HG03097 (cell line): ENCODE data around the gene PRDM5.

ENCODE experiments used
- ATAC-seq: cut with Tn5 transposase; IDR thresholded peaks from one replicate; pipeline ENCODE4 v1.9.1; 2021; ENCODE audit not compliant: unreplicated experiment, low FRiP score

Gene PRDM5

GRCh38 chr4:120826853-120827252 is 95.7 kb downstream of the PRDM5 start:
- ATAC-seq = no peak

DNA sequence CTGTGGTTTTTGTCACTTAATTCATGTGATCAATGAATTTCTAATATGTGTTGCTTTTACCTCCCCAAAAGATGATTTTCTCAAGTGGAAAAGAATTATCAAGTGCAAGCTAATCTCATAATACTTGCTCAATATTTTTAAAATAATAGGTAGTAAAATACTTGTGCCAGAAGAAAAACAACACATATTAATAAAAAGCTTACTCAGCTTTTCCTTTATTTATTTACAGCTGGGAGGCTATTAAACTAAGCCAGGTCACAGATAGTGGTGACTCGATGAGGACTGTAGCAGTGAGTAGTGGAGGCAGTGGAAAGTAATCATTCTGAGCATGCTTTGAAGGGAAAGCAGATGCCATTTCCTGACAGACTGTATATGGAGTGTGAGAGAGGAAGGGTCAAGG is 96.1 kb downstream of the PRDM5 start:
- no peak for ATAC-seq

GRCh38 chr4:120824946-120825345 is 97.6 kb downstream of the PRDM5 start:
- ATAC-seq = no peak

- ATAC-seq = no peak
Measured at GRCh38 chr4:120821977-120822376, 100.5 kb downstream of the PRDM5 start.

DNA sequence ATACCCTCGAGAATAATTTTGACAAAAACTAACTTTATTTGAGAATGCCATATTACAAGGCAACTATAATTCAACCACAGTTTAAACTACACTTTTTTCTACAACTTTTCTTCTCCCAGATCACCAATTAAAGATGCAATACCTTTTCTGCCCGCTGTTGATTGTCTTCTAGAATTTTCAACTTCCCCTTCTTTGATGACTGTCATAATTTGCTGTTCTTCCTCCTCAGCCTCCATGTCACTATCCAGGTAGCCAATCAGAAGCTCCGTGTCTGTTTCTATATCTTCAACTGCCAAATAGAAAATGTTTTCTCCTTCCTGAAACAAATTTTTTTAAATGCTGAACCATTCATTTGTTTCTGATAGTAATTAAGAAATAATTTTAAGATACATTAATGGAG is 101.5 kb downstream of the PRDM5 start:
- ATAC-seq = no peak

DNA sequence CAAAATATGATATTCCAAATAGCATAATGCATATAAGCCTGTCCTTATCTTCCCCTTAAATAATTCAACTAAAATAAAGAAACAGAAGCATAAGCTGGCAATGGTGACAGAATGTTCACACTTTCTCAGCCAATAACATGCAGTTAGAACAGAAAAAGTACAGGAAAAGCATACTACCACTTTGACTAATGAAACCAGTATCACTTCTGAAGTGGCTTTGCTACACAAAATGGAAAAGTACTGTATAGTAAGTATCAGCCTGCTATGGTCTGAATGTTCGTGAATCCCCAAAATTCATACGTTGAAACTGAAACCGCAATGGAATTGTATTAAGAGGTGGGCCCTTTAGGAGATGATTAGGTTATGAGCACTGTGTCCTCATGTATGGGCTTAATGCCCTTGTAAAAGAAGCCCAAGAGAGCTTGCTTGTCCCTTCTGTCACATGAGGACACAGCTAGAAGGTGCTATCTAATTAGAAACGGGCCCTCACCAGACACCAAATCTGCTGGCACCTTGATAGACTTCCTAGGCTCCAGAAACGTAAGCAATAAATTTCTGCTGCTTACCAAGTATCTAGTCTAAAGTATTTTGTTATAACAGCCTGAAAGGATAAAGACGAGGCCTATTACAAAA is 102.6 kb downstream of the PRDM5 start:
- no peak for ATAC-seq

GRCh38 chr4:120816296-120816965 is 106.1 kb downstream of the PRDM5 start:
- ATAC-seq = no peak

DNA sequence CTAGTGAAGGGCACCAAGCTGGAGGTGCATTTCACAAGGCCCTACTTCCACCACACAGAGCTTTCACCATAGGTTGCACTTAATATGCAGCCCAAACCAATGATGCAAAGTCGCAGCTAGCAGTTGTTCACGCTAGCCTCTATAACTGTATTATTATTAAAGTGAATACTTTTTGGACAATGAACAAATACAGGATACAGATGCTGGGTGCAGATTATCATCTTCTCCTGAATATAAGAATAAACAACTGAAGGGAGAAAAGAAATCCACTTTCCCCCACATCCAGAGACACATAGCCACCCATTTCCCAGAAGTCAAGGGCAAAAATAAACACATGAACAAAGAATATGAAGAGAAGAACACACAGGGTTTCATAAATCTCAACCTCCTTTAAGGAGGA is 107.2 kb downstream of the PRDM5 start:
- no peak for ATAC-seq

DNA sequence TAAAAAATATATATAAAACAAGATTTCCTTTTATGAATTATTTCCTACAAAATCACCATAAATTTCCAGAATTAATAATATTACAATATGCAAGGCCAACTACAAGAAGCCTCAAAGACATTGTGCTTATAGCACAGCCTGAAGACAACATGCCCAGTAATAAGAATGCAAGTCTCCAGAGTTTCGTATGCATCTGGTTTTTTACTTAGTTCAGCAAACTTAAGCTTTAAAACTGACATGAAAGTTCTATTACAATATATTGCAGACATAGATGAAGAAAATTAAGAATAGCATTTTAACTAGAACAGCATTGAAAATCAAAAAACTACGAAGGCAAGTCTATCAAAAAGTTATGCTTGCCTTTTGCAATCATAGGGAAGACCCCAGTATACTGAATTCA is 107.6 kb downstream of the PRDM5 start:
- no peak for ATAC-seq

GRCh38 chr4:120812216-120812615 is 110.3 kb downstream of the PRDM5 start:
- no peak for ATAC-seq

GRCh38 chr4:120809518-120809917 is 113.0 kb downstream of the PRDM5 start:
- no peak for ATAC-seq

GRCh38 chr4:120808475-120809141 is 113.9 kb downstream of the PRDM5 start:
- no peak for ATAC-seq

DNA sequence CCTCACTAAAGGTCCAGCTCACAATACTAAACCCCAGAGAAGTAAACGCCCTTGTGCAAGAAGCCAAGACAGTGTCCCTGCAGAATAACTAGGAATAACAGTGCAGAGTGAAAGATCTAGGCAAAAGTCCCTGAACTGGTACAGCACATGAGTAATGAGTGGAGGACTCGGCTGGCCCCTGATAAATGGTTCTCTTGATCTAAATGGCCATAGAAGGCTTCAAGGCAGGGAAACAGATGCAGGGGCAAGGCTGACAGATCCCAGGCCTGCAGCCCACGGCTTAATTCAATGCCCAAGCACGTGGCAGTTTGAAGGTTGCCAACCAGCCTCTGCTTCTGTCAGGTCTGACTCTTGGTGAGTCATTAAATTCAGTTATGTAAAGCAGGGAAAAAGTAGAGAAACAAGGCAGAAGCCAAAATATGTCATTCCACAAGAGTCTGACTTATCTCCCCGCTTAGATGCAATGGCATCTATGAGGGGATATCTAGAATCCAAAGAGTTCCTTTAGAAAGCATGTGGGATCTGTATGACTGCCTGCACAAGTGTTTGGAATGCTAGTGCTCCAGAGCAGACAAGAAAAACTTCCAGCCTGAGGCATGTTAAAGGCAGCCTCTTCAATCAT is 121.3 kb downstream of the PRDM5 start:
- ATAC-seq = no peak

- ATAC-seq = no peak
Measured at GRCh38 chr4:120798570-120798969, 124.0 kb downstream of the PRDM5 start.

DNA sequence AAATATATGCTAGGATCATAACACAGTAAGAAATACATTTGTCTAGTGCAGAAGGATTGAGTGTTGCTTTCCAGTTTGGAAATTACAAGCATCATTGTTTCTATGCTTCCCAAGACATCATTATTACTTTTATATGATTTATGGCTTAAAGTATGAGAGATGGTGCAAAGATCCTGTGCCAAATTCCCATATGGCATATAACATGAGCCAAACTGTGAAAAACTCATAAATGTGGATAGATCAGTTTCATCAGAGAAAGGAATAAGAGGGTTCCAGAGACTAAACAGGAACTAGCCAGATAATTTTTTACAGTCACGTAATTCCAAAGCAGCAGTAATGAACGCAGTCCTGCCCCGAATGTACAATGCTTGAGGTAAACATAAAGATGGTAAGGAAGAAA is 126.3 kb downstream of the PRDM5 start:
- ATAC-seq = no peak

- ATAC-seq = no peak
Measured at GRCh38 chr4:120785202-120785601, 137.3 kb downstream of the PRDM5 start.

- no peak for ATAC-seq
Measured at GRCh38 chr4:120777459-120777858, 145.1 kb downstream of the PRDM5 start.

DNA sequence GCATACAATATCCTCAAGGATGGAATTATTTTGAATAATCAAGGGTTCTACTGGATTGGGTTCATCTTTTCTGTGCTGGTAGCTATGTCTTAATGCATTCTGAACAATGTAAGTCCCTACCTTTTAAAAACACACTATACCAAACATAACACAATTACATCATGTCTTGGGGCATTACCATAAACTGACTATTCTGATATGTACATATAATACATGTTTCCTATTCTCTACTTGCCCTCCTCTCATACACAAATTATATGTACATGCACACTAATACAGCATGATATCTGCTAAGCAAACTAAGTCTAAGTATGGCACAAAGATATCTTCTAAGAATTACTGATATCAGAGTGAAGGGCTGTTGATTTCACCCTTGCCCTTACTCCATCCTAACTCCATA is 147.1 kb downstream of the PRDM5 start:
- ATAC-seq = no peak

- ATAC-seq = no peak
Measured at GRCh38 chr4:120773641-120774040, 148.9 kb downstream of the PRDM5 start.

GRCh38 chr4:120771907-120772306 is 150.6 kb downstream of the PRDM5 start:
- ATAC-seq = no peak

DNA sequence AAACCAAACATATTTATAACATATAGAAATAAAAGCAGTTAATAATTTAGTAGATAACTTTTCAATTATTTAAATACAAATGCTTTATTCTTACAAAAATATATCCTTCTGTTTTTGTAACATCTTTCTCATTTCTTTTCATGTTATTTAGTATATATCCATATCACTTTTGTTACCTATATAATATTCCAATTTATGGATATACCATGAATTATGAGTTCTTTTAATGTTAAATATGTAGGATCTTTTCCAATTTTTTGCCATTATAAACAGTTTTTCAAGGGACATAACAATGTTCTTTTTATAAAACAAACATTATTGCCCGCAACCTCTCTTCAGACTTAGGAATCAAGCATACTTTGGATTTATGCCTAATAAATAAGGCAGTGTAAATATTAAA is 151.6 kb downstream of the PRDM5 start:
- no peak for ATAC-seq

DNA sequence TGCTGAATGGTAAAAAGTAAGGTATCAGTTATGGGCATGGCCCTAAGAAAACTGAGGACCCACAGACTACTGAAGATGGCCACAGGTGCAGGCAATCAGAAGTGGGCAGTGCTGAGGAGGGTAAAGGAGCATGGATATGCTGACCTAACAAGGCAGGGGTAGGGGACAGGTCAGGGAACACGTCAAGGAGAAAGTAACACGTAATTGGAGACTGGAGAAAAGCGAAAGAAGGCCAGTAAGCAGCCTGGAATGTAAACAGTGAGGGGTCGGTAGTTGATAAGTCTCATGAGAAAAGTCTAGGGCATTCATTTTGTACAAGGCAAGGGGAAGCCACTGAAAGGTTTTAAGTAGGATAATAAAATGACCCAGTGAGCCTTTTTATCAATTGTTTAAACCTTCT is 153.3 kb downstream of the PRDM5 start:
- ATAC-seq = no peak
